AG09309 (cell line): Measurements from ENCODE around the gene JAKMIP1.
A peak's percentile ranks its signal among the peaks of the same experiment; 100 is the strongest.

Source experiments
- DNase-seq: peaks from one replicate; pipeline ENCODE4 v3.0.0-alpha.2; 2010; ENCODE audit warnings: low read depth
- H3K4me3 ChIP-seq: 2 replicates; pipeline ENCODE4 v1.5.1; 2011; ENCODE audit warnings: mild to moderate bottlenecking, low read depth, low read length, moderate library complexity; ENCODE audit not compliant: control insufficient read depth
- TF ChIP-seq, protein P1 (sequence below): IDR thresholded peaks from 2 replicates; pipeline ENCODE4 v1.5.1; 2011; ENCODE audit warnings: mild to moderate bottlenecking, low read depth, low read length, inconsistent platforms; ENCODE audit not compliant: insufficient read depth, control insufficient read depth; ENCODE audit errors: missing control alignments

Gene JAKMIP1

DNA sequence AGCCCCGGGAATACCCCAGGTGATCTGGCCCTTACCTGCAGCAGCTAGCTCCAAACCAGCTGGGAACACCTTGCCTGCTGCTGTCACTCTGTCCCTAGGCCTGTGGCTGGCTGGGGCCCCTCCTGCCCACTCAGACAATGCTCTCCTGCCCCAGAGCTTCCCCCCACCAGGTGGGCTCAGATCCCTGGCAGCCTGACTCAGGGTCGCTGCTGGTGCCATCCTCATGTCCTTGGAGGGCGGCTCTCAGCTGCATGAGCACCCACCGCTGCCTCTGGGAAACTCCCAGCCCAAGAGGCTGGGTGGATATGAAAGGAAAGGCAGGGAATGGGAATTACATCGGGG, 197.9 kb downstream of the JAKMIP1 start:
- H3K4me3 ChIP-seq = no peak overlapping the region
- TF ChIP-seq, protein P1, sequence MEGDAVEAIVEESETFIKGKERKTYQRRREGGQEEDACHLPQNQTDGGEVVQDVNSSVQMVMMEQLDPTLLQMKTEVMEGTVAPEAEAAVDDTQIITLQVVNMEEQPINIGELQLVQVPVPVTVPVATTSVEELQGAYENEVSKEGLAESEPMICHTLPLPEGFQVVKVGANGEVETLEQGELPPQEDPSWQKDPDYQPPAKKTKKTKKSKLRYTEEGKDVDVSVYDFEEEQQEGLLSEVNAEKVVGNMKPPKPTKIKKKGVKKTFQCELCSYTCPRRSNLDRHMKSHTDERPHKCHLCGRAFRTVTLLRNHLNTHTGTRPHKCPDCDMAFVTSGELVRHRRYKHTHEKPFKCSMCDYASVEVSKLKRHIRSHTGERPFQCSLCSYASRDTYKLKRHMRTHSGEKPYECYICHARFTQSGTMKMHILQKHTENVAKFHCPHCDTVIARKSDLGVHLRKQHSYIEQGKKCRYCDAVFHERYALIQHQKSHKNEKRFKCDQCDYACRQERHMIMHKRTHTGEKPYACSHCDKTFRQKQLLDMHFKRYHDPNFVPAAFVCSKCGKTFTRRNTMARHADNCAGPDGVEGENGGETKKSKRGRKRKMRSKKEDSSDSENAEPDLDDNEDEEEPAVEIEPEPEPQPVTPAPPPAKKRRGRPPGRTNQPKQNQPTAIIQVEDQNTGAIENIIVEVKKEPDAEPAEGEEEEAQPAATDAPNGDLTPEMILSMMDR = no peak
- no peak for DNase-seq

DNA sequence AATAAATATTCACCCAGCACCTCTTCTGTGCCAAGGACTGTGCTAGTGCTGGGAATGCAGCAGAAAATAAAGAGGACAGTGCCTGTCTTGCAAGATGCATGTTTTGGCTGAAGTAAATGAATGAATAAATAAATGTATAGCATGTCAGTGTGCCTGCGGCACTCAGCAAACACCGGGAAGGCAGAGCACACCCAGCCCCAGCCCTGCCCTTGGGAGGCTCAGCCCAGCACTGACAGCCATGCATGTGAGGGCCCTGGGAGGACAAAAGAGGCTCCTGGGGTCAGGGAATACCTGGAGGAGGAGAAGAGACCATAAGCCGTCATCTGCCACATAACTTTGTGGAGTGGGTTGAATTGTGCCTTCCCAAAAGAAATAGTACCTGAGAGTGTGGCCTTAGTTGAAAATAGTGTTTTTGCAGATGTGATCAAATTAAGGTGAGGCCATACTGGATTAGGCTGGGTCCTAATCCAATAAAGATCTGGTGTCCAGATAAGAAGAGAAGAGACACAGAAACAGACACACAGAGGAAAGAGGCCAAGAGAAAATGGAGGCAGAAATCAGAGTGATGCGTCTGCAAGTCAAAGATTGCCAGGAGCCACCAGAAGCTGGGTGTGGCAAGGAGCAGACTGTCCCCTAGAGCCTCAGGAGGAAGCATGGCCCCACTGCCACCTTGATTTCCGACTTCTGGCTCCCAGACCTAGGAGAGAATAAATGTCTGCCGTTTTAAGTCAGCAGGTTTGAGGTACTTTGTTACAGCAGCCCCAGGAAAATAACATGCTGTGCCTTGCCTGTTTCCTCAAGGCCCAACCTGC, 198.5 kb downstream of the JAKMIP1 start:
- no peak overlapping the region for H3K4me3 ChIP-seq
- no peak for DNase-seq
- TF ChIP-seq, protein P1 = no peak

DNA sequence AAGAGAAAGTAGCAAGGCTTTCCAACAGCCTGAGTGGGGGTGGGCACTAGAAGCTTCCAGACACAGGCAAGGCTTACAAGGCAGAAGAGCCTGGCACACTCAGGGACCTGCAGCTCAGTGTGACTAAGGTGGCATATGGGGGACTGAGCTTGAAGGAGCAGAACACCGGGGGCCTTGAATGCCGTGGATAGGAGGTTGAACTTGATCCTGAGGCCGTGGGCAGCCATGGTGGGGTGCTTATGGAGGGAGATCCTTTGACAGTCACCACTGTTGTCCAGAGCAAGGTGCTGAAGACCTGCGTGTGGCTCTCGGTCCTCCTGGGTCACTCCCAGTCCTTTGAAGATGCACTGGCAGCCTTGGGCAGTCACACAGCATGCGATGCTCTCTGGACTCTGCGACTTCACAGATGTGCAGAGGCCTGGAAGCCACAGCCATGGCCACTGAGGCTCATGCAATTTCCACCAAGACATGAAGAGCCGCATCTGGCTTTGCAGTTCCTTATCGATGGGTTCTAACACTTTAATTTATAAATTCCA, 200.5 kb downstream of the JAKMIP1 start:
- H3K4me3 ChIP-seq = no peak overlapping the region
- no peak for DNase-seq
- TF ChIP-seq, protein P1 = no peak

DNA sequence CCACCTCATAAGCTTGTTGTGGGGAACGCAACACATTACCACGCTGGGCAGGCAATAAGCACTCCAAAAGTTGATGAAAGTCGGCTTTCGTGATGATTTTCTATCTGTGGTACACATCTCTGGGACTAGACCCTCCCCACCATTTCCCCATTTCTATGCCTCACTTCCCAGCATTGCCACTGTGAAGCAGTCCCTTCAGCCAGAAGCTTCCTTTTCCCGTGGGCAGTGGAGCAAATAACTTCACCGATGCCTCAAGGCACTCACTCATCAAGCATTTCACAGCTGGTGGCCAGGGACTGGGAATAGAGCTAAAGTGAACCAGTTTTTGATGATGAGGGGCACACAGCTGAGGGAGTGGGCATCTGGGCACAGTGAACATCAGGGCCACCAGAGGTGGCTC, 201.0 kb downstream of the JAKMIP1 start:
- TF ChIP-seq, protein P1 = no peak
- no peak overlapping the region for H3K4me3 ChIP-seq
- DNase-seq = no peak

DNA sequence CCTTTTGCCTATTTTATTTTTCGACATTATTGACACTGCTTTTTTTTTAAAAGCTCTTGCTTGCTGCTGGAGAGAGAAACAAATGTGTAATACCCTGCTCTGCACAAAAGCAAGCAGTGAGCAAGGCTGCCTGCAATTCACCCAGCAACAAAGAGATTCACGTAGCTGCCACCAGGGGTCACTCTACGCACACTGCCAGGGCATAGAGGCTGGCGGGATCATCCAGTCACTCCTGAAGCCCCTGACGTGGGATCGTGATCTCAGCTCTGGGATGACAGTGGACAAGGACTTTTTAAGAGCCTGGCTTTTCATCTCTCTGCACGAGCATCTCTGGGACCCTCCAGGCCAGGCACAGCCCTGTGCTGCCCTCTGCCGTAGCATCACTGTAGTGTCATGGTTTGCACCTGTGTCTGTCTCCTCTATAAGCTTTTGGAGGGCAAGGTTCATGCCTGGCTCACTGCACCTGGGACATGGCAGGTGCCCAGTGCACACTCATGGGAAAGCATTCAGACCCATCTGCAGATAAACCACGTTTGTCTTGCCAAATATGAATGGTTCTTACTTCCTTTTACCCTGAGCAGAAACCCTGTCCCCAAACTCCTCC, 201.9 kb downstream of the JAKMIP1 start:
- H3K4me3 ChIP-seq = no peak overlapping the region
- TF ChIP-seq, protein P1 = peak; percentile 94
- peak; percentile 10 for DNase-seq

DNA sequence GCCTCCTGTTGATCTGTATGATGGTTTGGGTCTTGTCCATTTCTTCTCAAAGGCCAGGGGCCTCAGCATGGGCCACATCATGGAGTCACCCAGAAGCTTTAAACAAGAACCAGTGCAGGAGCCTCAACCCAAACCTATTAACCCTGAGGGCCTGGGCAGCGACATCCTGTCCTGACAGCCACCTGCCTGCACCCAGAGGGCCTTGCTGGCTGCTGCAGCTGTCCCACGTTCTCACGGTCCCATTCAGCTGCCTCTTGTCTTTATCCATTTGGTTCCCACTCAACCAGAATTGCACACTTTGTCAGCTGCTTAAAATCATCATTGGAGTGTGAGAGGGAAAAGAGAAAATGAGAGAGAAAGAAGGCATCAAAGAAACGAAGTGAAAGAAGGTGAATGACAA, 203.7 kb downstream of the JAKMIP1 start:
- TF ChIP-seq, protein P1 = no peak
- DNase-seq = no peak
- no peak overlapping the region for H3K4me3 ChIP-seq
